Measurements from ENCODE around the gene FANCC.

The FANCC gene

DNA sequence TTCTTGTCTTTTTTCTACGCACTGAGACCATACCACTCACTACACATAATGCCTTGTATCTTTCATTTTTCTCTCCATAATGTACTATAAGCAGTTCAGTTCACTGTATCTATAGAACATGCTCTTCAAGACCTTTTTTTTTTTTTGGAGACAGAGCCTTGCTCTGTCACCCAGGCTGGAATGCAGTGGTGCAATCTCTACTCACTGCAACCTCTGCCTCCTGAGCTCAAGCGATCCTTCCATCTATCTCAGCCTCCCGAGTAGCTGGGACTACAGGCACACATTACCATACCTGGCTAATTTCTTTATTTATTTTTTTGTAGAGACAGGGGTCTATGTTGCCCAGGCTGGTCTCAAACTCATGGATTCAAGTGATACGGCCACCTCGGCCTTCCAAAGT is 208.7 kb downstream of the FANCC start:
- Histone ChIP-seq H3K9ac (ENCODE audit: insufficient read length, low read depth) (no peak overlapping the region), H3K9me3 (ENCODE audit: insufficient read depth, low read length) (no peaks in the 10 kb centered on the region; the same call in 1 of the 2 replicates), H3K27me3 (ENCODE audit: insufficient read depth, insufficient read length) (no peaks in the 10 kb centered on the region), H3K4me1 (ENCODE audit: insufficient read depth, insufficient read length) (no peaks in the 10 kb centered on the region), H3K36me3 (ENCODE audit: insufficient read depth, insufficient read length, low read length) (peaks cover 63% of the 10 kb centered on the region), H3K4me3 (ENCODE audit: insufficient read length, low read depth) (no peak overlapping the region)
- DNase-seq (ENCODE audit: low read depth, low spot score), result no peak
- TF ChIP-seq YY1 (IDR thresholded peaks at IDR 0.05; ENCODE audit: insufficient read depth, insufficient read length), result no peak
- no peak for TF ChIP-seq ZNF274 (IDR thresholded peaks at IDR 0.05; ENCODE audit: low read depth, low read length)
- TF ChIP-seq SUZ12 (IDR thresholded peaks at IDR 0.05; ENCODE audit: extremely low read depth, insufficient read depth, insufficient read length), result no peak

- Histone ChIP-seq H3K4me1 (ENCODE audit: insufficient read depth, insufficient read length) (peaks cover 1% of the 10 kb centered on the region), H3K9me3 (ENCODE audit: insufficient read depth, low read length) (no peaks in the 10 kb centered on the region; the same call in 1 of the 2 replicates), H3K36me3 (ENCODE audit: insufficient read depth, insufficient read length, low read length) (peaks cover 64% of the 10 kb centered on the region), H3K4me3 (ENCODE audit: insufficient read length, low read depth) (no peak overlapping the region), H3K9ac (ENCODE audit: insufficient read length, low read depth) (no peak overlapping the region), H3K27me3 (ENCODE audit: insufficient read depth, insufficient read length) (no peaks in the 10 kb centered on the region)
- no peak for DNase-seq (ENCODE audit: low read depth, low spot score)
- TF ChIP-seq SUZ12 (IDR thresholded peaks at IDR 0.05; ENCODE audit: extremely low read depth, insufficient read depth, insufficient read length) (no peak), ZNF274 (IDR thresholded peaks at IDR 0.05; ENCODE audit: low read depth, low read length) (no peak), YY1 (IDR thresholded peaks at IDR 0.05; ENCODE audit: insufficient read depth, insufficient read length) (no peak)
Observed at GRCh38 chr9:95107976-95108375, 209.5 kb downstream of the FANCC start.

DNA sequence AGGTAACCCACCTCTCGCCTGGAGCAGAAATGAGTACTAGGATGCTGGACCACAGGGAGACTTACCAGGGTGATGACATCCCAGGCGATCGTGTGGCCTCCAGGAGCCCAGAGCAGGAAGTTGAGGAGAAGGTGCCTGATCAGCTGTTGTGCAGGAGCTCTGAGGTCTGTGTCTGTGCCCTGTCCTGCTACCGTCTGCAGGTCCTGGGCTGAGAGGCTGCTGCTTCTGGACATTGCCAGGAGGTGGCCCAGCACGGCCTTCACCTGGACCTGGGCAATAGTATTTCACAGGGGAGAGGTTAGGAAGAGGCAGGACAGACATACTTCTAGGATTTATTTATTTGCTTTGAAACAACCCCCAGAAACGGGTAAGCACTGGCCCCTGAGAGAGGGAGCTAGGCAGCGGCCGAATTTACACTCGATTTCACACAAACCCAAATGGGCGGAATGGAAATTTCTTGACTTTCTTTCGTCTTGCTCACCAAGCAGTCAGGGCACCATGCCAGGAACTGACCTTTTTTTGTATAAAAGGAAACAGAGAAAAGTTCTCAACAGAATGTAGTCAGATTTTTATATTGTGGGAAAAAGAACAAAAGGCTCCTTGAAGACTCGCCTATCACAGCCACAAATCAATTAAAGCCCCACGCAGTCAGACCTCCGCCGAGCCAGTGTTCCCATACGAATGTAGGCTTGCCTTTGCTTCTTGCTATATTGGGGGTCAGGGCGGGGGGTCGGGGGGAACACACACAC is 210.3 kb downstream of the FANCC start:
- Histone ChIP-seq H3K9me3 (ENCODE audit: insufficient read depth, low read length) (no peaks in the 10 kb centered on the region; the same call in 1 of the 2 replicates), H3K9ac (ENCODE audit: insufficient read length, low read depth) (no peak overlapping the region), H3K4me3 (ENCODE audit: insufficient read length, low read depth) (no peak overlapping the region), H3K4me1 (ENCODE audit: insufficient read depth, insufficient read length) (peaks cover 7% of the 10 kb centered on the region), H3K36me3 (ENCODE audit: insufficient read depth, insufficient read length, low read length) (peaks cover 62% of the 10 kb centered on the region), H3K27me3 (ENCODE audit: insufficient read depth, insufficient read length) (no peaks in the 10 kb centered on the region)
- TF ChIP-seq YY1 (IDR thresholded peaks at IDR 0.05; ENCODE audit: insufficient read depth, insufficient read length), result no peak
- TF ChIP-seq ZNF274 (IDR thresholded peaks at IDR 0.05; ENCODE audit: low read depth, low read length), result no peak
- TF ChIP-seq SUZ12 (IDR thresholded peaks at IDR 0.05; ENCODE audit: extremely low read depth, insufficient read depth, insufficient read length), result no peak
- DNase-seq (ENCODE audit: low read depth, low spot score), result no peak

- Histone ChIP-seq H3K27me3 (ENCODE audit: insufficient read depth, insufficient read length) (no peaks in the 10 kb centered on the region), H3K4me3 (ENCODE audit: insufficient read length, low read depth) (no peak overlapping the region), H3K36me3 (ENCODE audit: insufficient read depth, insufficient read length, low read length) (peaks cover 59% of the 10 kb centered on the region), H3K9ac (ENCODE audit: insufficient read length, low read depth) (no peak overlapping the region), H3K9me3 (ENCODE audit: insufficient read depth, low read length) (no peaks in the 10 kb centered on the region; the same call in 1 of the 2 replicates), H3K4me1 (ENCODE audit: insufficient read depth, insufficient read length) (peaks cover 7% of the 10 kb centered on the region)
- DNase-seq (ENCODE audit: low read depth, low spot score), result no peak
- TF ChIP-seq SUZ12 (IDR thresholded peaks at IDR 0.05; ENCODE audit: extremely low read depth, insufficient read depth, insufficient read length), result no peak
- no peak for TF ChIP-seq ZNF274 (IDR thresholded peaks at IDR 0.05; ENCODE audit: low read depth, low read length)
- TF ChIP-seq YY1 (IDR thresholded peaks at IDR 0.05; ENCODE audit: insufficient read depth, insufficient read length), result no peak
Observed at GRCh38 chr9:95105519-95106287, 211.8 kb downstream of the FANCC start.

GRCh38 chr9:95104980-95105379 is 212.5 kb downstream of the FANCC start:
- TF ChIP-seq SUZ12 (IDR thresholded peaks at IDR 0.05; ENCODE audit: extremely low read depth, insufficient read depth, insufficient read length) (no peak), ZNF274 (IDR thresholded peaks at IDR 0.05; ENCODE audit: low read depth, low read length) (no peak), YY1 (IDR thresholded peaks at IDR 0.05; ENCODE audit: insufficient read depth, insufficient read length) (no peak)
- no peak for DNase-seq (ENCODE audit: low read depth, low spot score)
- Histone ChIP-seq H3K9ac (ENCODE audit: insufficient read length, low read depth) (no peak overlapping the region), H3K9me3 (ENCODE audit: insufficient read depth, low read length) (no peaks in the 10 kb centered on the region; the same call in 1 of the 2 replicates), H3K4me1 (ENCODE audit: insufficient read depth, insufficient read length) (peaks cover 7% of the 10 kb centered on the region), H3K36me3 (ENCODE audit: insufficient read depth, insufficient read length, low read length) (peaks cover 59% of the 10 kb centered on the region), H3K27me3 (ENCODE audit: insufficient read depth, insufficient read length) (no peaks in the 10 kb centered on the region), H3K4me3 (ENCODE audit: insufficient read length, low read depth) (no peak overlapping the region)

- H3K4me3 ChIP-seq (ENCODE audit: insufficient read length, low read depth), result no peak overlapping the region
- DNase-seq (ENCODE audit: low read depth, low spot score), result no peak
- peaks cover 7% of the 10 kb centered on the region for H3K4me1 ChIP-seq (ENCODE audit: insufficient read depth, insufficient read length)
Observed at GRCh38 chr9:95104581-95104960, 212.9 kb downstream of the FANCC start.

GRCh38 chr9:95103871-95104580 is 213.5 kb downstream of the FANCC start:
- H3K4me1 ChIP-seq (ENCODE audit: insufficient read depth, insufficient read length), result peaks cover 7% of the 10 kb centered on the region
- H3K4me3 ChIP-seq (ENCODE audit: insufficient read length, low read depth), result no peak overlapping the region
- TF ChIP-seq SUZ12 (IDR thresholded peaks at IDR 0.05; ENCODE audit: extremely low read depth, insufficient read depth, insufficient read length) (no peak), YY1 (IDR thresholded peaks at IDR 0.05; ENCODE audit: insufficient read depth, insufficient read length) (no peak), ZNF274 (IDR thresholded peaks at IDR 0.05; ENCODE audit: low read depth, low read length) (no peak)
- H3K27me3 ChIP-seq (ENCODE audit: insufficient read depth, insufficient read length), result no peaks in the 10 kb centered on the region
- no peak for DNase-seq (ENCODE audit: low read depth, low spot score)
- H3K9me3 ChIP-seq (ENCODE audit: insufficient read depth, low read length), result no peaks in the 10 kb centered on the region; the same call in 1 of the 2 replicates
- H3K9ac ChIP-seq (ENCODE audit: insufficient read length, low read depth), result no peak overlapping the region
- H3K36me3 ChIP-seq (ENCODE audit: insufficient read depth, insufficient read length, low read length), result peaks cover 61% of the 10 kb centered on the region

More at GRCh38 chr9:95104581-95104960, 212.9 kb downstream of the FANCC start:
- Histone ChIP-seq H3K36me3 (ENCODE audit: insufficient read depth, insufficient read length, low read length) (peaks cover 59% of the 10 kb centered on the region), H3K27me3 (ENCODE audit: insufficient read depth, insufficient read length) (no peaks in the 10 kb centered on the region), H3K9me3 (ENCODE audit: insufficient read depth, low read length) (no peaks in the 10 kb centered on the region; the same call in 1 of the 2 replicates), H3K9ac (ENCODE audit: insufficient read length, low read depth) (no peak overlapping the region)
- TF ChIP-seq ZNF274 (IDR thresholded peaks at IDR 0.05; ENCODE audit: low read depth, low read length), result no peak
